Naive thymus-derived CD4-positive, alpha-beta T cell (primary cell): Measurements from ENCODE around the gene ZDHHC14. TPM values are rescaled to one million over a fixed set of nuclear protein-coding genes. Genes with fewer than 3 reads are reported as not detected.
A peak's percentile ranks its signal among the peaks of the same experiment; 100 is the strongest.

Experiments
- ATAC-seq: fragments of 150-1000 bp; cut with Tn5 transposase; 2 replicates; pipeline ENCODE4 v1.10.0; 2021; ENCODE audit warnings: mild to moderate bottlenecking, moderate library complexity
- CTCF ChIA-PET: fragments of 350-600 bp; sonication (Branson Sonifier 250); formaldehyde crosslinking; loops from one replicate; lab custom pipeline; 2021; ENCODE audit warnings: antibody characterized with exemption; lab: Charles Lee
- POLR2A ChIA-PET: fragments of 350-600 bp; sonication (Branson Sonifier 250); formaldehyde crosslinking; loops from one replicate; lab custom pipeline; 2021; ENCODE audit warnings: antibody characterized with exemption, inconsistent platforms; lab: Charles Lee
- DNase-seq, 9 donors: peaks; one replicate each; pipeline versions ENCODE4 v3.0.0 to v3.0.0-alpha.2; 2020 to 2022; ENCODE audit warnings: mixed read lengths in 1 of 9
- H3K27ac ChIP-seq: one replicate; pipeline ENCODE4 v1.7.0; 2013; ENCODE audit warnings: mild to moderate bottlenecking, low read depth, low read length, moderate library complexity
- H3K27me3 ChIP-seq, 2 donors: one replicate each; pipeline ENCODE4 v1.7.0; 2013; ENCODE audit warnings: low read length in 2 of 2, mild to moderate bottlenecking in 2 of 2, moderate library complexity in 2 of 2; ENCODE audit not compliant: control insufficient read depth in 2 of 2, insufficient read depth in 2 of 2
- H3K36me3 ChIP-seq, 3 experiments: 1 replicate in 2 of 3; 2 replicates in 1 of 3; pipeline ENCODE4 v1.7.0; 2013; ENCODE audit warnings: low read length in 3 of 3, mild to moderate bottlenecking in 3 of 3, moderate library complexity in 1 of 3; ENCODE audit not compliant: insufficient read depth in 3 of 3, control insufficient read depth in 2 of 3
- H3K4me1 ChIP-seq, 2 donors: one replicate each; pipeline ENCODE4 v1.7.0; 2013; ENCODE audit warnings: low read length in 2 of 2, mild to moderate bottlenecking in 2 of 2, moderate library complexity in 1 of 2; ENCODE audit not compliant: control insufficient read depth in 2 of 2, insufficient read depth in 2 of 2
- H3K4me3 ChIP-seq: 2 replicates; pipeline ENCODE4 v1.7.0; 2013; ENCODE audit warnings: mild to moderate bottlenecking, low read length
- H3K9me3 ChIP-seq, 3 experiments: 1 replicate in 2 of 3; 2 replicates in 1 of 3; pipeline ENCODE4 v1.7.0; 2013; ENCODE audit warnings: low read length in 3 of 3; ENCODE audit not compliant: control insufficient read depth in 2 of 3
- H3K27ac Mint-ChIP-seq, 9 donors: one replicate each; pipeline ENCODE4 v1.8.0; 2020 to 2022; ENCODE audit warnings: mixed read lengths in 9 of 9, mild to moderate bottlenecking in 8 of 9, moderate library complexity in 5 of 9, inconsistent platforms in 2 of 9
- H3K27me3 Mint-ChIP-seq, 5 donors: one replicate each; pipeline ENCODE4 v1.8.0; 2021 to 2022; ENCODE audit warnings: mixed read lengths in 5 of 5, mild to moderate bottlenecking in 1 of 5
- H3K36me3 Mint-ChIP-seq, 5 donors: one replicate each; pipeline ENCODE4 v1.8.0; 2020 to 2022; ENCODE audit warnings: mixed read lengths in 5 of 5, mild to moderate bottlenecking in 3 of 5, inconsistent platforms in 1 of 5
- H3K4me1 Mint-ChIP-seq, 7 donors: one replicate each; pipeline ENCODE4 v1.8.0; 2020 to 2022; ENCODE audit warnings: mixed read lengths in 7 of 7, mild to moderate bottlenecking in 3 of 7, inconsistent platforms in 1 of 7
- H3K4me3 Mint-ChIP-seq, 10 donors: one replicate each; pipeline ENCODE4 v1.8.0; 2020 to 2022; ENCODE audit warnings: mild to moderate bottlenecking in 10 of 10, mixed read lengths in 10 of 10, moderate library complexity in 6 of 10, inconsistent platforms in 2 of 10
- H3K9me3 Mint-ChIP-seq, 11 donors: one replicate each; pipeline ENCODE4 v1.8.0; 2020 to 2022; ENCODE audit warnings: mixed read lengths in 11 of 11, mild to moderate bottlenecking in 4 of 11, inconsistent platforms in 1 of 11, moderate library complexity in 1 of 11
- intact Hi-C, 2 donors: fragments of 100-400 bp; cut with micrococcal nuclease; formaldehyde crosslinking; loops; one replicate each; pipeline ENCODE4 v1.15.1; 2023
- polyA plus RNA-seq, 2 donors: library from polyadenylated mRNA; unstranded; fragments of 300-500 nt; fragmentation: Illumina TruSeq; gene quantifications; one replicate each; pipeline ENCODE4 v1.2.3, GENCODE V29; 2021
- total RNA-seq, 6 experiments: library from RNA in 5 of 6; stranded (reverse) in 5 of 6; gene quantifications; 1 replicate in 5 of 6; 2 replicates in 1 of 6; pipeline ENCODE4 v1.2.3 and lab custom pipeline; 2021 to 2026

ZDHHC14 gene
- total and polyA plus RNA-seq, 7 experiments from 2014 or later, result 0.13 to 18.2 (median 0.95) TPM

DNA sequence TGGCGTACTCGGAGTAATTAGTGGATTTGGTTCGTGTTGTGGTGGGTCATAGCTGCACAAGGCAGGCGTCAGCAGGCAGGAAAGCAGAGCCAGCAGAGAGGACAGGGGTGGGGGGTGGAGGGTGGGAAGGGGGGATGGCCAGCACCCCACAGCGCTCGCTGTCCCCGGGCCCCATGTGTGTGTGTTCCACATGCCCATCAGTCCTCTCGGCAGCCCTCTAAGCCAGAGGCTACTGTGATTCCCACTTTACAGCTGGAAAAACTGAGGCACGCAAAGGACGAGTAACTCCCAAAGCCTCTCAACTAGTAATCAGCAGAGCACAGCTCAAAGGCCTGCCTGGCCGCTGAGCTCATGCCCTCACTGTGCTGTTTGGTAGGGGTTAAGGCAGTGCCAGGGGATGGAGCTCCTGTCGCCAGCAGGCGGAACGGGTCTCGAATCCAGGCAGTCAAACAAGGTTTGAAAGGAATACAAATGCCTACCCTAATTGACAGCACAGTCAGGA is 175.2 kb downstream of the ZDHHC14 start:
- ChIA-PET CTCF (no interaction called here), POLR2A (no interaction called here)
- peak overlapping the region in 1 of 9 donors; percentile 27 for H3K27ac Mint-ChIP-seq
- H3K9me3 Mint-ChIP-seq, result no peaks in the 10 kb centered on the region
- H3K4me3 ChIP-seq, result no peak overlapping the region
- no peak overlapping the region for H3K27ac ChIP-seq
- peaks cover 0 to 27% (median 0%) of the 10 kb centered on the region in 5 donors for H3K36me3 Mint-ChIP-seq
- H3K27me3 Mint-ChIP-seq, result peaks cover 0 to 25% (median 0%) of the 10 kb centered on the region in 5 donors
- no peaks in the 10 kb centered on the region for H3K27me3 ChIP-seq
- ATAC-seq, result no peak
- intact Hi-C loops, result no loop called here
- H3K4me1 ChIP-seq, result peaks cover under 1 to 2% of the 10 kb centered on the region in 2 donors
- DNase-seq, result no peak
- H3K36me3 ChIP-seq, result no peaks in the 10 kb centered on the region
- H3K4me3 Mint-ChIP-seq, result peak overlapping the region in 1 of 10 donors; percentile 7
- H3K4me1 Mint-ChIP-seq, result peaks cover 7 to 44% (median 8%) of the 10 kb centered on the region in 7 donors
- H3K9me3 ChIP-seq, result no peaks in the 10 kb centered on the region

DNA sequence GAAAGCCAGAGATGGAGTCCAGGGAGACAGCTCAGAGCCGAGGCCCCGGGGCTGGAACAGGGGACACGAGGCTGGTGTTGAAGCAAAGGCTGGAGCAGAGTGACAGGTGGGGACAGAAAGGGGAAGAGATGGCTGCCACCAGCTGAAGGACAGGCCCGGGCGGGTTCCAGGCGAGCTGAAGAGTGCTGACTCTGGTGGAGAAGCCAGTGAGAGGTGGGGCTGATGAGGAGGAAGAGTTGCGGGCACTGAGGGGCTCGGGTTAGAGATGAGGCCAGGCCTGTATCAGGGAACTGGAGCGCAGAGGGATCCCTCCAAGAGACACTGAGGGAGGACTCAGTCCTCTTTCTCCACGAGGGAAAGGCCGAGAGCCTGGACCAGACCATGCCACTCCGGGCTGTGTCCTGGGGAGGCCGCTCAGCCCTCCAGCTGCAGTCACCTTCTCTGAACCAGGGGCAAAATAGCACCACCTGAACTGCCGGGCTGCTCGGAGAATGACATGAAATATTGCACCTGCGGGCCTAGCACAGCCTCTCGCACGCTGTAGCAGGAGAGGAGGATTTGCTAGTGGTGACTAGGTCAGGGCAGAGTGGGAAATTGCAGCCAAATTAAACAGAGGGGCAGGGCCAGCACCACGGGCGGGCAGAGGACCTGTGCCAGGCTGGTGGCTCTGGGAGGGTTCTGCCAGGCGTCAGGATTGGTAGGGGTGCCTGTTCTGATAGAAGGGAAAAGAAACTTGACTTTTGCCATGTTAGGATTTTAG is 175.9 kb downstream of the ZDHHC14 start:
- ChIA-PET POLR2A (interaction anchor here (0.8 kb wide), 1 partner anchor 211 kb away, joined by 3 read pairs; no protein-coding TSS in a partner anchor), CTCF (no interaction called here)
- H3K9me3 Mint-ChIP-seq, result no peaks in the 10 kb centered on the region
- no peak for ATAC-seq
- no peak for DNase-seq
- H3K36me3 ChIP-seq, result no peaks in the 10 kb centered on the region
- H3K4me3 ChIP-seq, result no peak overlapping the region
- peaks cover 0 to 25% (median 0%) of the 10 kb centered on the region in 5 donors for H3K27me3 Mint-ChIP-seq
- H3K4me3 Mint-ChIP-seq, result peak overlapping the region in 1 of 10 donors; percentile 7
- intact Hi-C loops, result no loop called here
- H3K4me1 Mint-ChIP-seq, result peaks cover 8 to 46% (median 11%) of the 10 kb centered on the region in 7 donors
- peaks cover under 1 to 8% of the 10 kb centered on the region in 2 donors for H3K4me1 ChIP-seq
- no peaks in the 10 kb centered on the region for H3K27me3 ChIP-seq
- H3K9me3 ChIP-seq, result no peaks in the 10 kb centered on the region
- peaks cover 0 to 27% (median 0%) of the 10 kb centered on the region in 5 donors for H3K36me3 Mint-ChIP-seq
- H3K27ac Mint-ChIP-seq, result peak overlapping the region in 1 of 9 donors; percentile 27
- no peak overlapping the region for H3K27ac ChIP-seq

DNA sequence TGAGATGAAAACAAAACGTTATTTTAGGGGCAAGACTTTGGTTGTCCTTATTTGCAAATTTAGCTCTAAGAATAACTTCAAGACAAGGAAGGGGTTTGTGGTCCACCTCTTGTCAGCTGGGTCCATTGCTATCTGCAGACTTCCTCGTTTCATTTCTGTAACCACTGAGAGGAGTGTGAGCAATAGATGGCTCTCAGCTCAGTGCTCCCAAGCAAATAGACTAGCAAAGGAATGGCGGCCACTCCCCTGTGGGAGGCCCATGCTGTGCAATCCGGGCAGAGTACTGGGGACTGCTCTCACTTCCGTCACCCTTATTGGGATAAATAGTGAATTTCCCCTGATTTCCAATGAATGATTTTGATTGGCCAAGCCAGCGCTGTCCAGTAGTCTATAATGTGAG is 176.6 kb downstream of the ZDHHC14 start:
- no peaks in the 10 kb centered on the region for H3K27me3 ChIP-seq
- H3K4me3 ChIP-seq, result no peak overlapping the region
- no peak for ATAC-seq
- Mint-ChIP-seq H3K36me3 (peaks cover 0 to 27% (median 0%) of the 10 kb centered on the region in 5 donors), H3K27ac (no peak overlapping the region), H3K9me3 (no peaks in the 10 kb centered on the region), H3K4me1 (peaks cover 7 to 53% (median 13%) of the 10 kb centered on the region in 7 donors), H3K4me3 (no peak overlapping the region), H3K27me3 (peaks cover 0 to 25% (median 0%) of the 10 kb centered on the region in 5 donors)
- intact Hi-C loops, result no loop called here
- H3K4me1 ChIP-seq, result peaks cover 6 to 15% of the 10 kb centered on the region in 2 donors
- H3K36me3 ChIP-seq, result no peaks in the 10 kb centered on the region
- ChIA-PET CTCF (no interaction called here), POLR2A (interaction anchor here (0.8 kb wide), 1 partner anchor 212 kb away, joined by 3 read pairs; no protein-coding TSS in a partner anchor)
- no peak for DNase-seq
- H3K27ac ChIP-seq, result no peak overlapping the region
- no peaks in the 10 kb centered on the region for H3K9me3 ChIP-seq

DNA sequence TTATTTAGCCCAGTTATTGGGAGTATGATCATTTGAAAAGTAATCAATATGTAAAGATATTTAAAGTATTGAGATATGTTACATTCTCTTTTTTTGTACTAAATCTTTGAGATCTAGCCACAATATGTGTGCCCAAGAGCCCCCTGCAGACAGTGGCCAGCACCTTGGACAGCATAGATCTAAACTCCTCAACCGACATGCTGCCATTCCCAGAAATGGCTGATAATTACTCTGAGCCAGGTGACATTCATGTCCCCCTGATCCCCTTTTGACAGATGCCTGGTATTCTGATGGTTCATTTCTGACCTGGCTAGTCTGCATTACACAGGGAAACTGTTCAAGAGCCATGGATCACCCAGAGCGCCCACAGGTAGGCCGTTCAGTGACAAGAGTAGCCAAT is 177.1 kb downstream of the ZDHHC14 start:
- H3K27ac Mint-ChIP-seq, result no peak overlapping the region
- POLR2A ChIA-PET, result interaction anchor here (0.8 kb wide), 1 partner anchor 212 kb away, joined by 3 read pairs; no protein-coding TSS in a partner anchor
- H3K4me1 ChIP-seq, result peaks cover 6 to 15% of the 10 kb centered on the region in 2 donors
- intact Hi-C loops, result no loop called here
- H3K4me3 Mint-ChIP-seq, result no peak overlapping the region
- ATAC-seq (no peak), DNase-seq (no peak)
- H3K9me3 Mint-ChIP-seq, result no peaks in the 10 kb centered on the region
- H3K4me1 Mint-ChIP-seq, result peaks cover 7 to 58% (median 13%) of the 10 kb centered on the region in 7 donors
- H3K4me3 ChIP-seq, result no peak overlapping the region
- H3K36me3 Mint-ChIP-seq, result peaks cover 0 to 25% (median 0%) of the 10 kb centered on the region in 5 donors
- no peak overlapping the region for H3K27ac ChIP-seq
- CTCF ChIA-PET, result no interaction called here
- H3K27me3 ChIP-seq, result no peaks in the 10 kb centered on the region
- H3K9me3 ChIP-seq, result no peaks in the 10 kb centered on the region
- peaks cover 0 to 21% (median 0%) of the 10 kb centered on the region in 5 donors for H3K27me3 Mint-ChIP-seq
- no peaks in the 10 kb centered on the region for H3K36me3 ChIP-seq

DNA sequence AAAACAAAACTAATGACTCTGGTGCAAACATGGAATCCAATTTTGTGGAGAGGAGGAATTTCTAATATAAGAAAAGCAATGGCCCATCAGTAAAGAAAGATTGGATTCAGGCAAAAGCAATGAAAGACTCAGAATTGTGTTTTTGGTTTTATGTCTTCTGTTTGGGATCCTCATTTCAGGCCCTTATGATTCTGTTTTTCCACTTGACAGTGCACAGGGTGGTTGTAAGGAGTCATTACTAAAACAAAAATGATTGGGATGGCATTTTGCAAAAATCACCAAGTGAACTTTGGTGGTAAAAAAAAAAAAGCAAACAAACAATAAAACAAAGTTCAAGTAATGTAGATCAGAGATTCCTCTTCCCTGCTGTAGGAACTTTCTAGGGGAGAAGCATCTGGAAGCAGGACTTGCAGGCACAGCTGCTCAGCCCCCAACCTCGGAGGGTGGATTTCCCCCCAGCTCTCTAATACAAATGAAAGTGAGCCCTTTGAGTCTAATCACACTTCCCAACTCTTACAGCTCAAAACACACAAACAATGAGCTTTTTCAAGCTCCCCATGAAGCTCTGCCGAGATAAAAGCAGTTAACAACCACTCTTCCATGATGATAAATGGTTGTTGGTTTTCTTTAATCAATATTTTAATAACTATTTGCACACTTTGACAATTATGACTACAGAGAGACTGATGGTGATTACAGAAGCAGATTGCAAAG is 177.7 kb downstream of the ZDHHC14 start:
- Mint-ChIP-seq H3K27ac (no peak overlapping the region), H3K9me3 (no peaks in the 10 kb centered on the region), H3K36me3 (peaks cover 0 to 26% (median 0%) of the 10 kb centered on the region in 5 donors), H3K4me3 (no peak overlapping the region), H3K4me1 (peaks cover 7 to 63% (median 13%) of the 10 kb centered on the region in 7 donors), H3K27me3 (peaks cover 0 to 17% (median 0%) of the 10 kb centered on the region in 5 donors)
- DNase-seq, result no peak
- POLR2A ChIA-PET, result no interaction called here
- ATAC-seq, result no peak
- H3K4me3 ChIP-seq, result no peak overlapping the region
- H3K27me3 ChIP-seq, result no peaks in the 10 kb centered on the region
- peaks cover 6 to 15% of the 10 kb centered on the region in 2 donors for H3K4me1 ChIP-seq
- H3K27ac ChIP-seq, result no peak overlapping the region
- no peaks in the 10 kb centered on the region for H3K9me3 ChIP-seq
- no peaks in the 10 kb centered on the region for H3K36me3 ChIP-seq
- CTCF ChIA-PET, result no interaction called here
- intact Hi-C loops, result no loop called here

DNA sequence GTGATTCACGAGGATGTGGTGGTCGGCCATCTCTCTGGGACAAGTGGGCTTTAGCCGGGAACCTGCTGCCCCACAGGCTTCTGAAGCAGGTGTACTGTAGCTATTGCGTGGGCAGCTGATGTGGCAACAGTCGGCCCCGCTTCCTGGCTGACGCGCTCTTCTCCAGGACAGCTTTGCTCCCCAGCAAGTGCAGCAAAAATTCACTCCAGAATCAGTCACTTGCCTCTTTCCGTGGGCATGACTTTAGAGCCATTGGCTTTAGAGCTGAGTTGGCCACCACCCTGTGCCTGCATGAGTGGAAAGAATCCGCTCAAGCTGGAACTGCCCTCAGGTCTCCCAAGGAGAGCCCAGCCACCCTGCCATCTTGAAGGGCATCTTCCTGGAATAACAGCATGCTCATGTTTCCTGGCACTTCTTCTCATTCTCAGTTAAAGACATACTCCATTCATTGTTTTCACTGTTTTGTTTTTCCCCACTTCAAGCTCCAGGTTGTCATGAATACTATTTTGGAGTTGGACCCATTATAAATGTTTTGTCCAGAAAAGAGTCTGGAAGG is 178.3 kb downstream of the ZDHHC14 start:
- H3K27ac Mint-ChIP-seq, result no peak overlapping the region
- no peaks in the 10 kb centered on the region for H3K9me3 Mint-ChIP-seq
- H3K36me3 Mint-ChIP-seq, result peaks cover 0 to 26% (median 0%) of the 10 kb centered on the region in 5 donors
- ATAC-seq (no peak), DNase-seq (no peak)
- ChIA-PET POLR2A (no interaction called here), CTCF (no interaction called here)
- H3K4me3 ChIP-seq, result no peak overlapping the region
- no peaks in the 10 kb centered on the region for H3K36me3 ChIP-seq
- peaks cover 0 to 17% (median 0%) of the 10 kb centered on the region in 5 donors for H3K27me3 Mint-ChIP-seq
- no peaks in the 10 kb centered on the region for H3K27me3 ChIP-seq
- intact Hi-C loops, result no loop called here
- no peak overlapping the region for H3K4me3 Mint-ChIP-seq
- H3K4me1 Mint-ChIP-seq, result peaks cover 7 to 69% (median 13%) of the 10 kb centered on the region in 7 donors
- no peaks in the 10 kb centered on the region for H3K9me3 ChIP-seq
- H3K4me1 ChIP-seq, result peaks cover 6 to 15% of the 10 kb centered on the region in 2 donors
- no peak overlapping the region for H3K27ac ChIP-seq
